ENCODE data around the gene BLTP3A. TPM values are rescaled to one million over a fixed set of nuclear protein-coding genes. Genes with fewer than 3 reads are reported as not detected.

The BLTP3A gene
- total and polyA plus RNA-seq, 2 of the 8 experiments (the other 6 are each of a cell fraction or from before 2014, with no cell fraction given): 8.5 to 17.2 TPM

DNA sequence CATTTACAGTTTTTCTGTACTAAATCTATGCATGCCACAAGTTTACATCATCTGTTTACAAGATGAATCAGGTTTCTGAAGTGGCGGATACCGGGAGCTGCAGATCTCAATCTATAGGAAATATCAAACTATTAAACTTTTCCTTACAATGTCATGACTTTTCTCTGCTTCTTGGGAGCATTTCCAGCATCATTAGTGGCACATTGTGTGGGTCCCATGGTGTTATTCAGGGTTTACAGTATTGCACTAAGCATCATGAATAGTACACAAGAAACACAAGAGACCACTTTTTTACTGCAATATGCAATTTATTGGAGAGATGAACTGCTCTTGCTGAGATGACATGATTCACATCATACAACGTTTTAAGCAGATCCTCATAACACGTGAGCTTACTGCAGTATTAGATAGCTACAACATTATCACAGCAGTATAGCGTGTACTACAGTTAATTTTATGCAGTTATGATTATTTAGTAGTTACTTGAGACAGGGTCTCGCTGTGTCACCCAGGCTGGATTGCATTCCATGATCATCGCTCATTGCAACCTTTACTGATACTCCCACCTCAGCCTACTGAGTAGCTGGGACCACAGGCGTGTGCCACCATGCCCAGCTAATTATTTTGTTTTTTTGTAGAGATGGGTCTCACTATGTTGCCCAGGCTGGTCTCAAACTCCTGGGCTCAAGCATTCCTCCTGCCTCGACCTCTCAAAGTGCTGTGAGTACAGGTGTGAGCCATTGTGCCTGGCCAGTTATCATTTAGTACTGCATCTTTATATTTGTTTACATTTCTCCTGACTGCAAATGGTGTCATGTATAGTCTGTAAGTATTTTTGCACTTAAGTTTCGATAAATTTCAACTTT, 18.4 kb downstream of the BLTP3A start:
- no peaks in the 10 kb centered on the region for H3K9me3 ChIP-seq (ENCODE audit: insufficient read depth in 2 of 2, low read depth in 1 of 2, low read length in 1 of 2)
- H4K8ac ChIP-seq (ENCODE audit: extremely low read depth, insufficient read depth, low read length): no peak overlapping the region
- no peak overlapping the region for H2BK5ac ChIP-seq (ENCODE audit: low read depth, low read length)
- H3K56ac ChIP-seq (replicated peaks; ENCODE audit: insufficient read length, low read depth, low read length): no peak overlapping the region
- H3K79me2 ChIP-seq (ENCODE audit: control insufficient read depth in 1 of 2, insufficient read depth in 2 of 2, low read length in 2 of 2): peaks cover 0 to 46% of the 10 kb centered on the region in 2 experiments; a peak in 2 of 4 replicates
- H3K14ac ChIP-seq (ENCODE audit: insufficient read length): no peak overlapping the region
- no peak overlapping the region for H2BK12ac ChIP-seq (ENCODE audit: low read depth, low read length)
- no peak overlapping the region for H2BK120ac ChIP-seq (replicated peaks; ENCODE audit: low read depth, low read length)
- no peak overlapping the region for H4K91ac ChIP-seq (replicated peaks; ENCODE audit: insufficient read length, low read length)
- H3K4me3 ChIP-seq (ENCODE audit: extremely low read depth in 1 of 4, insufficient read depth in 2 of 4, low read depth in 3 of 4, low read length in 4 of 4): no peak overlapping the region
- H2AK5ac ChIP-seq (ENCODE audit: low read depth, low read length): no peak overlapping the region
- no peaks in the 10 kb centered on the region for H3K27me3 ChIP-seq (replicated peaks in 1 of 4; ENCODE audit: control insufficient read depth in 3 of 4, extremely low read depth in 1 of 4, insufficient read depth in 3 of 4, low read length in 3 of 4)
- H4K20me1 ChIP-seq (replicated peaks in 1 of 2; ENCODE audit: control insufficient read depth in 1 of 2, insufficient read depth in 2 of 2, low read length in 2 of 2): no peaks in the 10 kb centered on the region
- no peak overlapping the region for H2AFZ ChIP-seq (ENCODE audit: low read length)
- POLR2A ChIA-PET (ENCODE audit: partially characterized antibody): interaction anchor here (0.7 to 8.0 kb wide), 2 partner anchors 8 to 19 kb away, joined by 3 to 40 read pairs; partner anchors contain the start of gene BLTP3A
- FAIRE-seq: no peak
- H3K36me3 ChIP-seq (ENCODE audit: control insufficient read depth in 2 of 4, insufficient read depth in 4 of 4, low read length in 3 of 4): no peaks in the 10 kb centered on the region; a peak in 1 of 8 replicates
- H3K23ac ChIP-seq (ENCODE audit: insufficient read length): no peak overlapping the region
- H3K9ac ChIP-seq (replicated peaks in 1 of 4; ENCODE audit: extremely low read depth in 1 of 4, low read depth in 3 of 4, low read length in 3 of 4): no peak overlapping the region
- H3K79me1 ChIP-seq (ENCODE audit: low read depth, low read length): peaks cover 2% of the 10 kb centered on the region; the same call in 1 of the 2 replicates
- no peak overlapping the region for H3K4me2 ChIP-seq (ENCODE audit: insufficient read depth in 1 of 2, low read depth in 2 of 2, low read length in 2 of 2)
- no peak overlapping the region for H3K4ac ChIP-seq (replicated peaks; ENCODE audit: insufficient read length, low read depth, low read length)
- CTCF ChIA-PET (ENCODE audit: partially characterized antibody): interaction anchor here (0.9 kb wide), 1 partner anchor 9 kb away, joined by 3 read pairs; no protein-coding TSS in a partner anchor
- H3K18ac ChIP-seq (ENCODE audit: extremely low read depth, low read length): no peak overlapping the region
- H3K4me1 ChIP-seq (replicated peaks in 1 of 4; ENCODE audit: control insufficient read depth in 3 of 4, insufficient read depth in 4 of 4, low read length in 3 of 4): no peaks in the 10 kb centered on the region
- no peak for DNase-seq (ENCODE audit: low read depth in 1 of 2, low spot score in 2 of 2)
- no peak overlapping the region for H2BK20ac ChIP-seq (ENCODE audit: low read length)
- no peak overlapping the region for H2BK15ac ChIP-seq (ENCODE audit: low read length)
- H4K5ac ChIP-seq (ENCODE audit: insufficient read length, low read depth, low read length): no peak overlapping the region
- no peak overlapping the region for H3K27ac ChIP-seq (ENCODE audit: low read depth, low read length)
- 90% methylated on average over 10 of the region's 10 CpGs; no CpG with 5 or more reads in 1 of the 2 experiments for WGBS, 2 experiments (ENCODE audit: extremely low coverage in 1 of 2, insufficient coverage in 1 of 2, insufficient read length in 1 of 2, insufficient replicate concordance in 2 of 2, low coverage in 1 of 2, low lambda C conversion rate in 2 of 2, missing lambda C conversion rate in 1 of 2)
- no peaks in the 10 kb centered on the region for H3K23me2 ChIP-seq (ENCODE audit: low read depth, low read length)
- TF ChIP-seq, protein P1, sequence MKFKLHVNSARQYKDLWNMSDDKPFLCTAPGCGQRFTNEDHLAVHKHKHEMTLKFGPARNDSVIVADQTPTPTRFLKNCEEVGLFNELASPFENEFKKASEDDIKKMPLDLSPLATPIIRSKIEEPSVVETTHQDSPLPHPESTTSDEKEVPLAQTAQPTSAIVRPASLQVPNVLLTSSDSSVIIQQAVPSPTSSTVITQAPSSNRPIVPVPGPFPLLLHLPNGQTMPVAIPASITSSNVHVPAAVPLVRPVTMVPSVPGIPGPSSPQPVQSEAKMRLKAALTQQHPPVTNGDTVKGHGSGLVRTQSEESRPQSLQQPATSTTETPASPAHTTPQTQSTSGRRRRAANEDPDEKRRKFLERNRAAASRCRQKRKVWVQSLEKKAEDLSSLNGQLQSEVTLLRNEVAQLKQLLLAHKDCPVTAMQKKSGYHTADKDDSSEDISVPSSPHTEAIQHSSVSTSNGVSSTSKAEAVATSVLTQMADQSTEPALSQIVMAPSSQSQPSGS (IDR thresholded peaks at IDR 0.05; ENCODE audit: low read length): no peak
- TF ChIP-seq JUND (IDR thresholded peaks at IDR 0.05; ENCODE audit: low read length) (no peak), MAFK (IDR thresholded peaks at IDR 0.05; ENCODE audit: low read depth, low read length) (no peak), POU5F1 (IDR thresholded peaks at IDR 0.05; ENCODE audit: low read depth, low read length) (no peak), CTBP2 (IDR thresholded peaks at IDR 0.05; ENCODE audit: borderline replicate concordance, insufficient read depth, insufficient read length, low read length) (no peak), EGR1 (IDR thresholded peaks at IDR 0.05; ENCODE audit: borderline replicate concordance, low read depth, low read length) (no peak), TCF12 (IDR thresholded peaks at IDR 0.05; ENCODE audit: low read depth, low read length) (no peak), BACH1 (IDR thresholded peaks at IDR 0.05; ENCODE audit: low read length) (no peak), YY1 (IDR thresholded peaks at IDR 0.05; ENCODE audit: low read depth, low read length) (no peak), TAF7 (optimal IDR thresholded peaks at IDR 0.05; ENCODE audit: borderline replicate concordance, low read depth, low read length) (no peak), BCL11A (IDR thresholded peaks at IDR 0.05; ENCODE audit: low read depth in 2 of 2, low read length in 2 of 2) (no peak)

All from H1 (cell line).